RWPE2 (cell line): Measurements from ENCODE around the gene HTR3B.
"Not testable (repeated sequence)": the region's sequence is repeated elsewhere in the genome, so short reads cannot be mapped to it uniquely, and the experiment has no call there.

Experiments
- ATAC-seq: fragments of 200-7000 bp; cut with Tn5 transposase; 3 replicates; pipeline ENCODE4 v1.9.1; 2021; ENCODE audit warnings: low read depth
- DNase-seq: peaks from one replicate; pipeline ENCODE4 v3.0.0-alpha.2; 2020; ENCODE audit warnings: low spot score
- H3K27ac ChIP-seq: fragments of 450-650 bp; 2 replicates; pipeline ENCODE4 v1.5.1; 2017; ENCODE audit warnings: mild to moderate bottlenecking; ENCODE audit not compliant: poor library complexity, severe bottlenecking
- H3K27me3 ChIP-seq: fragments of 250-450 bp; sonication (Bioruptor Pico); 2 replicates; pipeline ENCODE4 v1.5.1; 2021; ENCODE audit warnings: mild to moderate bottlenecking, moderate library complexity; ENCODE audit not compliant: insufficient read depth, poor library complexity, severe bottlenecking
- H3K36me3 ChIP-seq: fragments of 250-450 bp; sonication (Bioruptor Pico); 2 replicates; pipeline ENCODE4 v1.5.1; 2020; ENCODE audit warnings: low read depth, mild to moderate bottlenecking, moderate library complexity
- H3K4me1 ChIP-seq: fragments of 250-450 bp; sonication (Bioruptor Pico); 2 replicates; pipeline ENCODE4 v1.5.1; 2021; ENCODE audit warnings: mild to moderate bottlenecking, moderate library complexity; ENCODE audit not compliant: insufficient read depth, poor library complexity, severe bottlenecking
- H3K4me3 ChIP-seq: fragments of 250-450 bp; sonication (Bioruptor Pico); 2 replicates; pipeline ENCODE4 v1.5.1; 2021; ENCODE audit warnings: mild to moderate bottlenecking, moderate library complexity; ENCODE audit not compliant: severe bottlenecking
- H3K9me3 ChIP-seq: fragments of 250-450 bp; sonication (Bioruptor Pico); 2 replicates; pipeline ENCODE4 v1.5.1; 2021; ENCODE audit warnings: mild to moderate bottlenecking, moderate library complexity; ENCODE audit not compliant: severe bottlenecking
- TF ChIP-seq, protein P1 (sequence below): fragments of 450-650 bp; IDR thresholded peaks from one replicate; pipeline ENCODE4 v1.5.1; 2017; ENCODE audit warnings: mild to moderate bottlenecking, moderate library complexity; ENCODE audit not compliant: poor library complexity, severe bottlenecking

The HTR3B gene

DNA sequence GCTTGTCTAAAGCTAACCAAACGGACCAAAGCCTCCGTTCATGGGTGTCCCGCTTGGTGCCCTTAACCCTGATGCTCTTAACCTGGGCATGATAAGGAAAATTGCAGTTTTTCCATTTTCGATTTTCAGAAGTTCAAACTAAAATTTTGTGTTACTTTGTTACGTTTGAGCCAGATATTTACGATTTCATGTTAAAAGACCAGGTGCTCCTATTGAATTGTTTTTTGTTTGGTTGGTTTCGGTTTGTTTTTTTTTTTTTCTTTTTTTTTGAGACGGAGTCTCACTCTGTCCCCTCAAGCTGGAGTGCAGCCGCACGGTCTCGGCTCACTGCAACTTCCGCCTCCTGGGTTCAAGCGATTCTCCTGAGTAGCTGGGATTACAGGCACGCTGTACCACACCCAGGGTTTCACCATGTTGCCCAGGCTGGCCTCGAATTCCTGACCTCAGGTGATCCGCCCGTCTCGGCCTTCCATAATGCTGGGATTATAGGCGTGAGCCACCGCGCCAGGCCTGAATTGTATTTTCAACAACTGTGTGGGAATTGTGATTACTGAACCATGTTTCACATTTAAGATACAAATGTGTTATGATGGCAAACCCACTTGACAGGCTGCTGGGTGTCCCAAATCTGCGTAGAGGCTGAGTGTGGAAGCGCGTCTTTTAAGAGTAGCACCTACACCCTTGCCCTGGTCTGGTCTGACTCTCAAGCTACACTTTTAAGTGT, 28.4 kb upstream of the HTR3B start:
- Histone ChIP-seq H3K9me3 (no peaks in the 10 kb centered on the region), H3K4me3 (peak overlapping the region; percentile 95), H3K4me1 (peaks cover 7% of the 10 kb centered on the region), H3K27ac (peak overlapping the region; percentile 45), H3K27me3 (no peaks in the 10 kb centered on the region), H3K36me3 (no peaks in the 10 kb centered on the region; the same call in 1 of the 2 replicates)
- ATAC-seq (no peak), DNase-seq (no peak)
- TF ChIP-seq, protein P1, sequence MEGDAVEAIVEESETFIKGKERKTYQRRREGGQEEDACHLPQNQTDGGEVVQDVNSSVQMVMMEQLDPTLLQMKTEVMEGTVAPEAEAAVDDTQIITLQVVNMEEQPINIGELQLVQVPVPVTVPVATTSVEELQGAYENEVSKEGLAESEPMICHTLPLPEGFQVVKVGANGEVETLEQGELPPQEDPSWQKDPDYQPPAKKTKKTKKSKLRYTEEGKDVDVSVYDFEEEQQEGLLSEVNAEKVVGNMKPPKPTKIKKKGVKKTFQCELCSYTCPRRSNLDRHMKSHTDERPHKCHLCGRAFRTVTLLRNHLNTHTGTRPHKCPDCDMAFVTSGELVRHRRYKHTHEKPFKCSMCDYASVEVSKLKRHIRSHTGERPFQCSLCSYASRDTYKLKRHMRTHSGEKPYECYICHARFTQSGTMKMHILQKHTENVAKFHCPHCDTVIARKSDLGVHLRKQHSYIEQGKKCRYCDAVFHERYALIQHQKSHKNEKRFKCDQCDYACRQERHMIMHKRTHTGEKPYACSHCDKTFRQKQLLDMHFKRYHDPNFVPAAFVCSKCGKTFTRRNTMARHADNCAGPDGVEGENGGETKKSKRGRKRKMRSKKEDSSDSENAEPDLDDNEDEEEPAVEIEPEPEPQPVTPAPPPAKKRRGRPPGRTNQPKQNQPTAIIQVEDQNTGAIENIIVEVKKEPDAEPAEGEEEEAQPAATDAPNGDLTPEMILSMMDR = no peak

DNA sequence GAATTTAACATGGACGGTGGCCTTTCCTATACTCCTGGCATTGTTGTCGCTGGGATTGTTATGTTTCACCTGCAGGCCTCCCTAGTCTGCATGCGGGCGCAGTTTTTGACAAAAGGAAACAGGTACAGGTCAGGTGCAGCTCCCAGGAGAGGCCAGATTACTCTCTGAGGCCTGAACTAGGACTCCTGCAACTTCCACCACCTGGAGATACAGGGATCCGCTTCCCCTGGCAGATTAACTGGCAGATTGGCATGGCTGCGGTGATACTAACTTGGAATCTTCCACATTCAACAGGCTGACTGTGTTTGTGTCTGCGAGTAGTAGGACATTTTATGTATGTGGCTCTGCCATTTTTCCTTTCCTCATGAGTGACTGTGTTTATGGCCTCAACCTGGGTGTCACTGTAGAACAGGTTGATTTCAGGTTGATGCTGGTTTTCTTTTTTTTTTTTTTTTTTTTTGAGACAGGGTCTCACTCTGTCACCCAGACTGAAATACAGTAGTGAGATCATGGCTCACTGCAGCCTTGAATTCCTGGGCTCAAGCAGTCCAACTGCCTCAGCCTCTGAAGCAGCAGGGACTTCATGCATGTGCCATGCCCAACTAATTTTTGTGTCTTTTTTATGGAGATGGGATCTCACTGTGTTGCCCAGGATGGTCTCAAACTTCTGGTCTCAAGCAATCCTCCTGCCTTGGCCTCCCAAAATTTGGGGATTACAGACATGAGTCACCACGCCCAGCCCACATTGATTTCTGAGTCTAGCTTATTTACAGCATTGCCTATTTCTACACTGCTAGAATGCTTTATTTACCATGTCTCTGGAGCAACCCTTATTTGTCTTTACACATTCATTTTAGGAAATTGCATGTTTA, 27.6 kb upstream of the HTR3B start:
- ATAC-seq (no peak), DNase-seq (no peak)
- no peak overlapping the region for H3K27ac ChIP-seq
- H3K9me3 ChIP-seq = no peaks in the 10 kb centered on the region
- TF ChIP-seq, protein P1 = no peak
- H3K4me3 ChIP-seq = no peak overlapping the region
- H3K27me3 ChIP-seq = no peaks in the 10 kb centered on the region
- peaks cover 7% of the 10 kb centered on the region for H3K4me1 ChIP-seq
- no peaks in the 10 kb centered on the region; the same call in 1 of the 2 replicates for H3K36me3 ChIP-seq

DNA sequence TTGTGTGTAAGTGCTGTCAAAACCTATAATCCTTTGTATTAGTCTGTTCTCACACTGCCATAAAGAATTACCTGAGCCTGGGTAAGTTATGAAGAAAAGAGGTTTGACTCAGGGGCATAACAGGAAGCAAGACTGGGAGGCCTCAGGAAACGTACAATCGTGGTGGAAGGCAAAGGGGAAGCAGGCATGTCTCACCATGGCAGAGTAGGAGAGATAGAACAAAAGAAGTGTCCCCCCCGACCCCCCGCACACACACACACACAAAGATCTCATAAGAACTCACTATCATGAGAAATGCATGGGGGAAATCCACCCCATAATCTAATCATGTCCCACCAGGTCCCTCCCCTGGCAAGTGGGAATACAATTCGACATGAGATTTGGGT, 26.9 kb upstream of the HTR3B start:
- no peak overlapping the region for H3K27ac ChIP-seq
- TF ChIP-seq, protein P1 = no peak
- H3K4me1 ChIP-seq = peaks cover 7% of the 10 kb centered on the region
- no peaks in the 10 kb centered on the region for H3K9me3 ChIP-seq
- H3K27me3 ChIP-seq = no peaks in the 10 kb centered on the region
- H3K4me3 ChIP-seq = no peak overlapping the region
- no peak for ATAC-seq
- DNase-seq = no peak
- H3K36me3 ChIP-seq = no peaks in the 10 kb centered on the region; the same call in 1 of the 2 replicates

DNA sequence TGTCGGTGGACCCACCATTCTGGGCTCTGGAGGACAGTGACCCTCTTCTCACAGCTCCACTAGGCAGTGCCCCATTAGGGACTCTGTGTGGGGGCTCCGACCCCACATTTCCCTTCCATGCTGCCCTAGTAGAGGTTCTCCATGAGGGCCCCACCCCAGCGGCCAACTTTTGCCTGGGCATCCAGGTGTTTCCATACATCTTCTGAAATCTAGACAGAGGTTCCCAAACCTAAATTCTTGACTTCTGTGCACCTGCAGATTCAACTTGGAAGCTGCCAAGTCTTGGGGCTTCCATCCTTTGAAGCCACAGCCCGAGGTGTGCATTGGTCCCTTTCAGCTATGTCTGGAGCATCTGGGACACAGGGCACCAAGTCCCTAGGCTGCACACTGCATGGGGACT, 25.1 kb upstream of the HTR3B start:
- DNase-seq, H3K4me3 ChIP-seq, H3K27me3 ChIP-seq, H3K4me1 ChIP-seq, H3K36me3 ChIP-seq, H3K27ac ChIP-seq, ATAC-seq, H3K9me3 ChIP-seq: not testable (repeated sequence)

DNA sequence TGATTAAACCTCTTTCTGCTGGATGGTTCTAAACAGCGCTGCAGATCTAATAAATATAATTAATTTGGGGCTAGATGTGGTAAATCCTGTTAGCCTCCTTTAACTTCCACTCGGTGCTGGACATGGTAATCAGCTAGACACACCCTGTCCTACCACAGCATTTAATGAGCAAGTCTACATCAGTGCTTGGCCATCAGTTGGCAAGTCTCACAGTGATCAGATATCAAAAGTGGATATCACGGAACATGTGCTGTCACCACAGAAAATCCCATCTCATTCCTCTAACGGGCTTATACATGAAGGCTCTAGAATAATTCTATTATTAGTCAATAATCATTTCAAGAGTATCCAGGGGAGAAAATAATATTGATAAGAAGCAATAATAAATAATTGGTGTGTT, 23.6 kb upstream of the HTR3B start:
- Histone ChIP-seq H3K36me3 (no peaks in the 10 kb centered on the region), H3K9me3 (no peaks in the 10 kb centered on the region), H3K27me3 (no peaks in the 10 kb centered on the region), H3K27ac (no peak overlapping the region), H3K4me1 (no peaks in the 10 kb centered on the region), H3K4me3 (no peak overlapping the region)
- DNase-seq = no peak
- ATAC-seq = no peak
- TF ChIP-seq, protein P1 = no peak
